ENCODE measurements around the gene TPRA1.

GRCh38 chr3:127585813-127586413, 4.6 kb downstream of the TPRA1 start:
- TF ChIP-seq POLR2A (IDR thresholded peaks at IDR 0.05) (no peak), CTCF (IDR thresholded peaks at IDR 0.05) (no peak)
